GM21576 (cell line): Measurements from ENCODE around the gene KCNK3.
A peak's percentile ranks its signal among the peaks of the same experiment; 100 is the strongest.
"Not testable (repeated sequence)": the region's sequence is repeated elsewhere in the genome, so short reads cannot be mapped to it uniquely, and the experiment has no call there.

Source experiments
- ATAC-seq: cut with Tn5 transposase; IDR thresholded peaks from one replicate; pipeline ENCODE4 v1.9.1; 2021; ENCODE audit warnings: mild to moderate bottlenecking, moderate library complexity; ENCODE audit not compliant: unreplicated experiment

The KCNK3 gene

DNA sequence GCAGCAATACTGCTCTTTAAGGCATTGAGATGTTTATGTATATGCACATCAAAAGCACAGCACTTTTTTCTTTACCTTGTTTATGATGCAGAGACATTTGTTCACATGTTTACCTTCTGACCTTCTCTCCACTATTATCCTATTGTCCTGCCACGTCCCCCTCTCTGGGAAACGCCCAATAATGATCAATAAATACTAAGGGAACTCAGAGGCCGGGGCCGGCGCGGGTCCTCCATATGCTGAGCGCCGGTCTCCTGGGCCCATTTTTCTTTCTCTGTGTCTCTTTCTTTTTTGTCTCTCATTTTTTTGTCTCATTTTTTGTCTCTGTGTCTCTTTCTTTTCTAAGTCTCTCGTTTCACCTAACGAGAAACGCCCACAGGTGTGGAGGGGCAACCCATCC is 57.9 kb downstream of the KCNK3 start:
- ATAC-seq: not testable (repeated sequence)

DNA sequence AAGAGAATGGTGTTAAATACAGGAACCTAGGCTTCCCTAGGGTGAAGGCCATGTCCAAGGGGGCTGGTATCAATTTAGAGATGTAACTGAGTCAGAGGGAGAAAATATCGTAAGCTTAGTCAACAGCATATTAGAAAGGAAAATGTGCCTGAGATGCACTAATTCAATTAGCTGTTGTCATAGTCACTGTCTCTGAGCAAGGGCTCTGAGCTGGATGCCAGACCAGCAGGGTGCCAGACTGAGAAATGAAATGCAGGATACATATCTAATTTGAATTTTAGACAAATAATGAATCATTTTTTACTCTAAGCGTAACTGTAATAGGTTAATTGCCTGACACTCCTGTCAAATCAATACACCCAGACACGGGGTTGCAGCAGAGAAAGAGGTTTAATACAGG is 60.1 kb downstream of the KCNK3 start:
- ATAC-seq: no peak

DNA sequence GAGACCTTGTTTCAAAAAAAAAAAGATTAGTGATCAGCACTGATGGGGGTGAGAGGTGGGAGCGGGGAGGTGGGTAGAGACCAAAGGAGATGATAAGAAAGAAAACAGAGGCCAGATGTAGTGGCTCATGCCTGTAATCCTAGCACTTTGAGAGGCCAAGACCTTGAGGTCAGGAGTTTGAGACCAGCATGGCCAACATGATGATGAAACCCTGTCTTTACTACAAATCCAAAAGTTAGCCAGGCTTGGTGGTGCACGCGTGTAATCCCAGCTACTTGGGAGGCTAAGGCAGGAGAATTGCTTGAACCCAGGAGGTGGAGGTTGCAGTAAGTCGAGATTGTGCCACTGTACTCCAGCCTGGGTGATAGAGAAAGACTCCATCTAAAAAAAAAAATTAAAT is 62.0 kb downstream of the KCNK3 start:
- no peak for ATAC-seq

DNA sequence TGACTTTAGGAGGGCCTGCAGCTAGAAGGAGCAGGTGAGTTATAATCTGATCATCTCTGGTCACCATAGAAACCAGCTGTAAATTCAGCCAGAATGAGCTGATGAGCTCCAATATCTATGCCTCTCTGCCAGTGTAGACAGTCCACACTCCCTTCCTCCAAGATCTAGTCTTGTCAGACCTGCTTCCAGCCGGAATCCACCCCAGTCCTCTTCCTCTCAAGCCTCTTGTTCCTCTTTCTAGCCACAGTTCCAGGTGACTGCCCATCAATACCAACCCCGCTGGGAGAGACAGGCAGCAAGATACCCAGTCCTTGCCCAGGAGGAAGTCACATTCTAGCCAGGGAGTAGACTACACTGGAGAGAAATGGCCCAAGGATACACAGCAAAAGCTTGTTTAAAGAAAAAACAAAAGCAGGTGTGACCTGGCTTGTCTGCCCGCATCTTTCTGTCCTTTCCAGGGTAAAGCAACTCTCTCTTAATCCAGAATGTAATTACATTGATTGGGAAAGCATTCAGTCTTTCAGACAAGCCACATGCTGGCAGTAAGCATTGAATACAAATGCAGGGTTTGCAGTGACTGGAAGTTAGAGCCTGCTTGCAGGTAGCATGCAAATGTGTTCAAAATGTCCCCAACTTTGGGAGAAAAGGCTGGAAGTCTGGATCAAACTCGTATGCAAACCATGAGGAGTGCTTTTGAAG is 62.6 kb downstream of the KCNK3 start:
- ATAC-seq: no peak

DNA sequence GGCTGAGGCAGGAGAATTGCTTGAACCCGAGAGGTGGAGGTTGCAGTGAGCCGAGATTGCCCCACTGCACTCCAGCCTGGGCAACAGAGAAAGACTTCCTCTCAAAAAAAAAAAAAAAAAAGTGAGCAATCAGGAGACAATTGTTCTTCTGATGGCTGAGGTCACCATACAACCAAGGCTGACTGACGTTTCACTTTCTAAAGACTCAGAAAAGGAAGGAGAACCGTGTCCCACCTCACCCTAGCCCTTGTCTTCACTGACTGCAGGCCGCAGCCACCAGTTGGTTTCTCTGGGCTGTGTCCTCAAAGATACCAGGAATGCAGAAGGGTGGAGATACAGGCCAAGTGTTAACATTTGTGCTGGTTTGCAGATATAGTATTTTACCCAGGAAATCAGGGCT is 63.8 kb downstream of the KCNK3 start:
- no peak for ATAC-seq

DNA sequence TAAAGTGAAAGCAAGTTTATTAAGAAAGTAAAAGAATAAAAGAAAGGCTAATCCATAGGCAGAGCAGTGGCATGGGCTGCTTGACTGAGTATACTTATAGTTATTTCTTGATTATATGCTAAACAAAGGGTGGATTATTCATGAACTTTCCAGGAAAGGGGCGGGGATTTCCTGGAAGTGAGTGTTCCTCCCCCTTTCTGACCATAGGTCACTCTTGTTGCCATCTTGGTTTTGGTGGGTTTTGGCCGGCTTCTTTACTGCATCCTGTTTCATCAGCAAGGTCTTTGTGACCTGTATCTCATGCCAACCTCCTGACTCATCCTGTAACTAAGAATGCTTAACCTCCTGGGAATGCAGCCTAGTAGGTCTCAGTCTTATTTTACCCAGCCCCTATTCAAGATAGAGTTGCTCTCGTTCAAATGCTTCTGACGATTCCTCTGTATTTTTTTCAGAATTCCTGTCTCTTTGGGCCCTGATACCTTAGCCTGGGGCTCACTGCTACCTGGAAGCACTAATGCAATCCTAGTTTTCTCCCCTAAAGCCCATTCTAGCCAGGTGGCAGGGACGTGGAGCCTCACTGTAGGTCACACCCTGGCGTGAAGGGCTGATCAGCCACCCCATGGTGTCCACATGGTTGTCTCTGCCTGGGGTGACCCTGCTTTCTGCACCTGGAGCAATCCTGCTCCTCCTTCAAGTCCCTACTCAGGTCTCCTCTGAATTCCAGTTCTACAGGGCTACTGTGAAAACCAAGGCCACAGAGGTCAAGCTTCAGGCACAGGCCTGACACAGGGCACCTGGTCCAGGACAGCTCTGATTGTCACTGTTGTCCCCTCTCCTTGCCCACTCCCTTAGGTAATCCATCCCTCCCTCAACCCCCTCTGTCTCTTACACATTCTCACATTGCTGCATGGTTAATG is 65.6 kb downstream of the KCNK3 start:
- no peak for ATAC-seq

DNA sequence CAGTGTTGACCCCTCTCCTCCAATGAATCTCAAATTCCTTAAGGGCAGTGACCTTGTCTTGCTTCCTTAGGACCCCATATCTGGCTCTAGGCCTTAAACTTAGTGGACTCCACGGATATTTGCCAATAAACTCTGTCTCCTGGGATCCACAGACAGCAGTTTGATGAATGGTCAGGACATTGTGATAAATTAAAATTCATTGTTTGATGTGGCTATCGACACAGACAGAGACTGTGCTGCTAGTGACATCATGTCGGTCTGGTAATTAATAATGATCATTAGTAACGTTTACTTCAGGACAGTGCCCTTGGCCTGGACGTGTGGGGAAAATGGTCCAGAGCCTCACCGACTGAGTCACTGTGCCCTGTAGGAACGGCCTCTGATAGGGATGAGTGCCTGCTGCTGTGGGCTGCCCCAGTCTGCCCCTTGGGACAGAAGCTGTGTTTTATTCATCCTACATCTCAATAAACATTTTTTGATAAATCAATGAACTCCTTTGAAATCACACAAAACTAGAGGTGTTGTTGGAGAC is 66.3 kb downstream of the KCNK3 start:
- no peak for ATAC-seq

DNA sequence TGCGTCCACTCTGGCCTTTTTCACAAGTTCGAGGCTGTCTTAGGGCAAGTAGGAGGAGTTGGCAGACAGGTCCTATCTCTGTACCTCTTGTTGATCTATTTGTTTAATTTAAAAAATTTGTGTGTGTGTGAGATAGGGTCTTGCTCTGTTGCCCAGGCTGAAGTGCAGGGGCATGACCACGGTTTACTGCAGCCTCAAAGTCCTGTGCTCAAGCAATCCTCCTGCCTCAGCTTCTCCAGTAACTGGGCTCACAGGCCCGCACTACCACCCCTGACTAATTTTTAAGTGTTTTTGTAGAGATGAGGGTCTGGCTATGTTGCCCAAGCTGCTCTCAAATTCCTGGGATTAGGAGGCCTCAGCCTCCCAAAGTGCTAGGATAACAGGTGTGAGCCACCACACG is 67.3 kb downstream of the KCNK3 start:
- ATAC-seq: no peak

DNA sequence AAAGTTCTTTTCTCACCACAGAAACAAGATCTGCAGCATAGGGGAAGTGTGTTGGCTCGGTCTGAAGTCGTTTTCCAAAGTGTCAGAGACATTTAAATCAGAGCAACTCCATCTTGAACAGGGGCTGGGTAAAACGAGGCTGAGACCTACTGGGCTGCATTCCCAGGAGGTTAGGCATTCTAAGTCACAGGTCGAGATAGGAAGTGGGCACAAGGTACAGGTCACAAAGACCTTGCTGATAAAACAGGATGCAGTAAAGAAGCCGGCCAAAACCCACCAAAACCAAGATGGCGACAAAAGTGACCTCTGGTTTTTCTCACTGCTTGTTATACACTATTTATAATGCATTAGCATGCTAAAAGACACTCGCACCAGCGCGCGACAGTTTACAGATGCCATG is 68.5 kb downstream of the KCNK3 start:
- not testable (repeated sequence) for ATAC-seq

DNA sequence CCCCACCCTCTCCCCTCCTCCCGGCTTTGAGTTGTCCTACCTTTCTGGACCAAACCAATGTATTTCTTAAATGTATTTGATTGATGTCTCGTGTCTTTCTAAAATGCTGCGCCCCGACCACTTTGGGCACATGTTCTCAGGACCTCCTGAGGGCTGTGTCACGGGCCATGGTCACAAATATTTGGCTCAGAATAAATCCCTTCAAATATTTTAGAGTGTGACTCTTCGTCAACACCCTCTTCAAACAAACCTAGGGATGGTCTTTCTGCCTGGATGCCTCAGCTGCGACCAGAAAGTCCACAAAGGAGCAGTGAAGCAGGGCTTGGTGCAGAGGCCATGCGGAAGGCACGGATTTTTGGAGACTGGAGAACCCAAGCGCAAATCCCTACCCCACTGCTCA is 70.5 kb downstream of the KCNK3 start:
- ATAC-seq: no peak

DNA sequence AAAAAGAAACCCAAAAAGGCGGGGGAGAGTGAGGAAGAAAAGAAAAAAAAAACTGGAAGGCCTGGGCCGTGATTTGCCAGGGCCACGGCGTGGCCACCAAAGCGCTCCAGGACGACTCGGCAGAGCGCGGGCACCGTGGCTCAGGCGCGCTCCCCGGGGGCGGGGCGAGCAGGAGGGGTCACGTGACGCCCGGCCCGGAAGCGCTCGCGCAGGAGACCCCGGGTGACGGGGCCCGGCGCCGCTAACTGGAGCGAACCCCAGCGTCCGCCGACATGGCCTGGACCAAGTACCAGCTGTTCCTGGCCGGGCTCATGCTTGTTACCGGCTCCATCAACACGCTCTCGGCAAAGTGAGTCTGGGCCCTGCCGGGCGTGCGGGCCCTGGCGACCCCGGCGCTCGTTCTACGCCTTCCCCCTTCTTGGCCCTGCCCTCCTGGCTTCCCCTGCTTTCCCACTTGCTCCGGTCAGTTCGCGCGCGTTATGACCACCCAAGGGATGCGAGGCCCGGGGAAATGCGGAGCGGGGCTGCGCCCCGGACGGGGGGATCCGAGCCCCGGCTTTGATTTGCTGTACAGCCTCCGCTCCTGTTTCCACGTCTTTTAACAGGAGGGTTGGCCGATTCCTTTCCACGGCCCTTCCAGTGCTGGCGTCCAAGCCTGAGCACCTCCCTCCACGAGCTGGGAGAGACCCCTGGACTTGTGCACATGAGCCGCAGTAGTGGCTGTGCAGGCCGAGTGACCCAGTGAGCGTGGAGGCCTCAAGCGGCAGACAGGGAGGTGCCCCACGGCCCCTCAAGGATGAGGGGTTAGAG is 71.8 kb downstream of the KCNK3 start, which contains the start of gene SLC35F6:
Gene SLC35F6 (plus strand): TSS at position 207 of the 810 bp plus-strand sequence. CDS start 66 bp downstream, at position 273.
- ATAC-seq: peak; percentile 72

DNA sequence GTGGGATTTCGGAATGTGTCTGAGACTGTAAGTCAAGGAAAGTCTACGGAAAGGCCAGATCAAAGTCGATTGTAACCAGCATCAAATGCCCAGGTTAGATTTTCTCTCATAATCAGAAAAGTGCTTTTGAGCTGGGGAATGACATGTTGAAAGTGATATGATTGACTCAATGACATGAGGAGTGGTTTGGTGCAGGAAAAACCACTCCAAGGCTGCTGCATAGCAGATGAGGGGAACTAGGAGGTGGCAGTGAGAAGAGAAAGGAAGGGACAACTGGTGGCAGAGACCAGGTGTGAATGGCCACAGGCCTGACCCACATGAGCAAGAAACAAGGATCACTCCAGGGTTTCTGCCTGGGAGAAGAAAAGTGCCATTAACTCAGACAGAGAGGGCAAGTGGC is 72.4 kb downstream of the KCNK3 start:
- ATAC-seq: no peak

DNA sequence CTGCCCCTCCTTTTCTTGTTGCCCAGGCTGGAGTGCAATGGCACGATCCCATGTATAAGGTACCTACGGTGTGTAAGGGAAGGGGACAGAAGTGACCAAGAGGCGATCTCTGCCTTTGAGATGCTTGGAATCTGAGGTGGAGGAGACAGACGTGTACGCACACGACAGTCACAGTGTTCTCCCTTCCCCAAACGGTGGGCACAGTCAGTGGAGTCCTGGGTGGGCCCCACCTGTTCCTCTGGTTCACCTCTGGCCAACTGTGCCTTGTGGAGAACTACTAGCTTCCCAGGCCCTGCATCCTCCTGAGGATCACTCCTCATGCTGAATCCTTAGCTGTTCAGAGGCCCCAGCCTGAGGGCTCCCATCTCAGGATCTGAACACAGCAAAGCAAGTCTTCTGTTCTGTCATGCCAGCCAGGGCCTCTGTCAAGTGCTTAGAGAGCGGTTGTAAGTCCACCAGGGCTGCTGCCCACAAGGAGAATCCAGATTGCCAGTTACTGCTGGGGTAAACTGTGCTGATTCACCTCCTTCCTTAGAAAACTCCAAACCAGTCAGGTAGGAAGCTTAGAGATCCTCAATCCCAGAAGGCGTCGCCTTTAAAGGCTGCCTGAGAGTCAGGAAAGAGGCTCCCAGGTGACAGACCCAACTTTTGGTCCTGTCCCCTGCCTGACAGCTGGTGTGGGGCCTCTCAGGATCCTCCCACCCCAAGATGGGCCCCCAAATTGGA is 73.1 kb downstream of the KCNK3 start:
- no peak for ATAC-seq

DNA sequence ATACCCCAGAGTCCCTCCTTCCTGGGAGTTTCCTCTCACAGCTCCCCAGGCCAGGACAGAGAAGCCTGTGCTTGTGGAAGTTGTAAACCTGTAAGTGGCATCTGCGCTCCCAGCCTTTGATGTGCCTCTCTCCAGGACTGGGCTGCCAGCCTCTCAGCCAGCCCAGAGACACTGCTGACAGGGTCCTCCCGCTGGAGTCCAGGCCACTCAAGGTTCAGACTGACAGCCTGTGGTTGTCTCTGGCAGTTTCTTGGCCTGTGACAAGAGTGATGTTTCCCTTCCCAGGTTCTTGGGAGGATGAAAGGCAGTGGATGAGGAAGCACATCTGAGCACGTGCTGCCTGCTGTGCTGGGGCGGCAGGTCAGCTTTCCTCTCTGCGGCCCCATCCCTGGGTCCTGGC is 74.6 kb downstream of the KCNK3 start:
- ATAC-seq: no peak

DNA sequence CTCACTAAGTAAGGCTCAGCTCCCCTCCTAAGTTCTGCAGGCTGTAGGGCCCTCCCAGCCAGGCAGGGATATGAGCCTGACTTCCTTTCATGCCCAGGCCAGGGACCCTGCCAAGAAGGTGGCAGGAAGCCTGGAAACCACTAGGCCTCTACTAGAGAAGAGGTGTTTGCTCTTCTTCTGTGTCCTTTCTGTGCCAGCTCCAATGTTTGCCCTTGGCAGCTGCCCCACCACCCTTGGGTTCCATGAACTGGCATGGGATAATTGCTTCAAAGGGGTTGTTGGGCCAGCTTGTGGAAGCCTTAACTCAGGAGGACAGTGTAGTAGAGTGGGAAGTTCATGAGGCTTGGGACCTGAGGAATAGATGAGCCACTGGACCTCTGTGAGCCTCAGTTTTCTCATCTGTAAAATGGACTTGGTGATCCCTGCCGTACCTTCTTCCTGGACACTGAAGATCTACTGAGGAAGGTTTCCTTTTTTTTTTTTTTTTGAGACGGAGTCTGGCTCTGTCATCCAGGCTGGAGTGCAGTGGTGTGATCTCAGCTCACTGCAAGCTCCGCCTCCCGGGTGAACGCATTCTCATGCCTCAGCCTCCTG is 75.5 kb downstream of the KCNK3 start:
- ATAC-seq: no peak

DNA sequence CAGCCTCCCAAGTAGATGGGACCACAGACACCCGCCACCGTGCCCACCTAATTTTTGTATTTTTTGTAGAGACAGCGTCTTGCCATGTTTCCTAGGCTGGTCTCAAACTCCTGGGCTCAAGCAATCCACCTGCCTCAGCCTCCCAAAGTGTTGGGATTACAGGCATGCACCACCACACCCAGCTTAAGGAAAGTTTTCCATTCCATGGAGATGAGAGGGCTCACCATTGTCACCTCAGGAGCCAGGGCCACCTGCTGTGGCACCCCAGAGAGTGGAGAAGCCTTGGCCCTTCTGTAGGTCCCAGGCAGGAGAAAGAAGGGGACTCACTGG is 76.2 kb downstream of the KCNK3 start:
- ATAC-seq: no peak

DNA sequence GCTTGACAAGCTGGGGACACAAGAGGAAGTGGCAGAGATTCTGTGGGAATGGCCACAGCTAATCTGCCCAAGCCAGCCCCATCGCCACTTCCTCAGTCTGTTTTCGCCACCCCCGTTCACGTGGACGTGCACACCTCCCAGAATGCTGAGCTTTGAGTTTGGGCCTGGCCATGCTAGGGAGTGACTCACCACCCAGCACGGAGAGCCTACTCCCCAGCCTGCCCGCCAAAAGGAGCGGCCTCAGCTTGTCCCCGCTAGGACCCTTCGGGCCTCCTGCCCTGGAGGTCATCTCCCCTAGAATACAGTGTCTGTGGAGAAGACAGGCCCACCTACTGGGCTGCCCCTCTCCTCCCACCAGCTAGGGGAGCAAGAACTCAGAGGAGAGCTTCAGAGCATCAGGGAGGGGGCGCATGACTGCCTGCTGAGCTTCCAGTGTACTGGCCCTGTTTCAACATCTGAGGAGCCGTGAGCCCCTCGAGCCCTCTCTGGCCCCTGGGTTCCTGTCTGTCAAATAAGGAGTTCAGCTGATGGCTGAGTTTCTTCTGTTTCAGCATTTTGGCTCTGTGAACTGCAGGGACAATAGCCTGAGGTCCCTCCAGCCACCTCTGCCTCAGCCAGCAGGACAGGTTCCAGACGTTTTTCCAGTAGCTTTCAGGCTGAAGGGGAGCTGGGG is 76.7 kb downstream of the KCNK3 start:
- no peak for ATAC-seq

DNA sequence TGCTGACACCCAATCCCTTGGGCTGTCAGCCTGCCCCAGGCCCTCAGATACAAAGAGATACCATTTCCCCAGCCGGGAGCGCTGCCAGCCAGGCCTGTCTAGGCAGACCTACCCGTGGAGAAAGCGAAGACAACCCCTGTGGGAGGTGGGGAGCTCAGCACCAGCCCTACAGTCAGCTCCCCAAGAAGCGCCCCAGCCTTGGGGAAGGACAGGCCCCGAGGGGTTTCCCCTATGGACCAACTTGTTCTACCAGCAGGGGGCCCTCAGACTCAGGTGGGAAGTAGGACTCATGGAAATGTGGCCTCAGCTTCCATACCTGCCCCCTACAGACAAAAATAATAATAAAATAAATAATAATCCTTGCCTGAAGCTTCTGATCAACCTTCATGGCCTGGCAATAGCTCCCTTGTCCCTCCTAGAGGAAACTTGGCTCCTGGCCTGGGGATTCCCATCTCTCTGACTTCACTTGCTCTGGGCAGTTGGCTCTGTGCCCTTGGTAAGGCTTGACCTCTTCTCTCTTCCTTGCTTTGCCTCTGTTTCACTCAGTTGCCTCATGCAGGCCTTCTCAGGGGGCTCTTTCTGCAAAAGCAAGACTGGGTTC is 78.6 kb downstream of the KCNK3 start:
- ATAC-seq: no peak
